Measurements from ENCODE around the gene SEC16A.

SEC16A gene

DNA sequence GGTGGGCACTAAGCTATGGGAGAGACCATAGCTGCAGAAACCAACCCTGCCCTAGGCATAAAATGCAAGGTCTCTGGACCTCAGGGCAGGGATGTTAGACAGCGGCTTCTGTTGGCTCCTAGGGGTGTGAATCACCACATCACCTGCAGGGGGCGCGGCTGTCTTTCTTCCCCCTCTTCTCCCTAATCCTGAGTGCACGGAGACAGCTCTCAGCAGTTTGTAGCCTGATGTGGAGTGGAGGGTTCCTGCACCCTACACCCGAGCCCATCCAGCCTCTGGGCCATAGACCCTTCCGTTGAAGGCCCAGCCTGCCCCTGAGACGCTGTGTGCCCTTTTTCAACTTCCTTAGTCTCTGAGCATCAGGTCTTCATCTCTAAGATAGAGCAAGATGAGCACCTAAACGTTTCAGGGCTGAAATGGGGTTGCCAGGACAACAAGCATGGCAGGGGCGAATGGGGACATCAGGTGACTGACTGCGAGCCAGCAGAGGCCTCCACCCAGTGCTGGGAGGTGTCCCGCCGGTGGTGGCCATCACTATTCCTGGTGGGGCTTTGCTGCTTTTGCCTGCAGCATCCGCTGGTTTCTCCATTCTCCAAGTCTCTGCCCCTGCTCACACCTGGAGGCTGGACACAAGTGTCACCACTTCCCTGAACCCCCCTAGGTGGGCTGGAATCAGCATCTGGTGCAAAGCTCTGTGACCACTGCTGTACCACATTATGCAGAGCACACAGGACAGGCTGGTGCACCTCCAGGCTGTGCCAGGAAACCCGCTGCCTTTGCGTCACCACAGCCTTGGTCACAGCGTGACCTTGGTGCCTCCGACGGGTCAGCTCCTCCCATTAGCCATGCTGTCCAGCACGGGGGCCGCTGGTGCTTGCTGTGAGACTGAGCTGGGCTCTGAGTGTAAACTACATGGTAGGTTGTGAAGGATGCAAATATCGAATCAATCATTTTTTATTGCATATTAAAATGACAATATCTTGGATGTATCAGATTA, 2.5 kb upstream of the SEC16A start:
- peak; percentile 91 for TF ChIP-seq CTCF (IDR thresholded peaks at IDR 0.05; ENCODE audit: low read depth, low read length)
- in situ Hi-C loops (cut with HindIII; ENCODE audit: low sequenced_read_pairs): loop anchor here (10.0 kb wide), 1 partner anchor 59 kb away; the partner anchor contains the start of gene NOTCH1
- no peak overlapping the region for H3K4me3 ChIP-seq (ENCODE audit: low read depth, low read length)
- DNase-seq (ENCODE audit: low read depth, low spot score): peak; percentile 69

DNA sequence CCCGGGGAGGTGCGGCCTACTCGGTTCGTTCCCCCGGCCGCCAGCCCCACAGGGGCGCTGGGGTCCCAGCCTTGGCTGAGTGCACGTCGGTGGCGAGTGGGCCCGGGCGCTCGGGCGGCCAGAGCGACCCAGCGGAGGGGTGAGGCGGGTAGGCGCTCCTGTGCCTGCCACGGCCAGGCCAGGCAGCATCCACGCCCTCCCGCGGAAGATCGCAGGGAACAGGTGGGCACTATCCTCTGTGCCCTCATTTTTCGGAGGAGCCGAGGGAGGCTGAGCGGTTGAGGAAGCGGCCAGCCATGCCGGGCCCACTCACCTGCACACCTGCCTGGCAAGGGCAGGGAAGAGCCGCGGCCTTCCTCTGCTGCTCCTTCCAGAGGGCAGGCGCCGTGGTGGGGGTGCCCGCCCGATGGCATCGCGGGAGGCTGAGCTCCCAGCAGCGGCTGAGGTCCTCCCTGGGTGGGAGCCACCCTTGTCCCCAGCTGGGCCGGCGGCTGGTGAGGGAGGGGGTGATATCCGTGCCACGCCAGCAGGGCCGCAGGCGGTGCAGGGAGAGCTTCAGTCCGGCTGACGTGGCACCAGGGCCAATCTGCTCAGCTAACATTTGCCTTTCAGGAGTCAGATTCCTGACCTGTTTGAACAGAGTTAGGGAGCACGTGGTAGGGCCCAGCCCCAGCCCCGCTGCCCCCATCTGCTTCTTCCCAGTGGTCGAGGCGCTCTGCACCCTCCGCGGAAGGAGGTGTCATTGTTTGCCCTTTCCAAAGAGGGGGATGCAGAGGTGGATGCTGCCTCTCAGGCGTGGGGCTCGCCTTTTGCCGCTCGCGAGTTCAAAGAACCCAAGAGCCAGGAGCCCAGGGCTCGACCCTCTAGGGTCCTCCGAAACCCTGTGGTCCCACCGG, 1.6 kb upstream of the SEC16A start:
- no peak for TF ChIP-seq CTCF (IDR thresholded peaks at IDR 0.05; ENCODE audit: low read depth, low read length)
- in situ Hi-C loops (cut with HindIII; ENCODE audit: low sequenced_read_pairs): loop anchor here (10.0 kb wide), 1 partner anchor 60 kb away; the partner anchor contains the start of gene NOTCH1
- DNase-seq (ENCODE audit: low read depth, low spot score): no peak
- peak overlapping the region; percentile 60 for H3K4me3 ChIP-seq (ENCODE audit: low read depth, low read length)

DNA sequence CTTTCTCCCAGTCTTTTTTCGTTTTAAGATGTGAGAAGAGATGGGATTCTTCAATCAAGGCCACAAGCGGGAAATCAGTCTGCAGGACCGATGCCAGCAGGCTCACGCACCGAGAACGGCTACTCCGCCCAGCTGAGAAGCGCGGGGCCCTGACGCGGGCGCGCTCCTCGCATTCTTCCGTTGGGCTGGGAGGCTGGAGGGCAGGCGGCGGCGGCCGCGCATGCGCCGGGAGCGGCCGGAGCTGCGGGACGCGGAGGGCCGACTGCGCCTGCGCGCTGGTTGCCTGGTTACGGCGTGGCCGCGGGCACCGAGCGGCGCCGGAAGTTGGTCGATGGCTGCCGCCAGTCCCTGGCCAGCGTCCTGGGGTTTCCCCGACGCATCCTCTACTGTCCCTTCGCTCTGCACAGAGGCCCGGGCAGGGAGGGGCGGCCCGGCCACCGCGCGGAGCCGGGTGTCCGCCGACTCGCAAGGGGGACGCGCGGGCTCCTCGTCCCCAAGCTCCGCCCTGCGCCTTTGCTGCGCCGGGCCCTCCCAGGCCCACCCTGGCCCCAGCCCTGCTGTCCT, 831 bp upstream of the SEC16A start:
- H3K4me3 ChIP-seq (ENCODE audit: low read depth, low read length): peak overlapping the region; percentile 60
- DNase-seq (ENCODE audit: low read depth, low spot score): peak; percentile 84
- in situ Hi-C loops (cut with HindIII; ENCODE audit: low sequenced_read_pairs): loop anchor here (10.0 kb wide), 1 partner anchor 61 kb away; the partner anchor contains the start of gene NOTCH1
- no peak for TF ChIP-seq CTCF (IDR thresholded peaks at IDR 0.05; ENCODE audit: low read depth, low read length)

GRCh38 chr9:136482046-136482792, 621 bp downstream of the SEC16A start:
- peak; percentile 38 for DNase-seq (ENCODE audit: low read depth, low spot score)
- in situ Hi-C loops (cut with HindIII; ENCODE audit: low sequenced_read_pairs): loop anchor here (10.0 kb wide), 1 partner anchor 63 kb away; the partner anchor contains the start of gene NOTCH1
- H3K4me3 ChIP-seq (ENCODE audit: low read depth, low read length): peak overlapping the region; percentile 93
- TF ChIP-seq CTCF (IDR thresholded peaks at IDR 0.05; ENCODE audit: low read depth, low read length): no peak

GRCh38 chr9:136481558-136481957, 1.3 kb downstream of the SEC16A start:
- DNase-seq (ENCODE audit: low read depth, low spot score): no peak
- no peak for TF ChIP-seq CTCF (IDR thresholded peaks at IDR 0.05; ENCODE audit: low read depth, low read length)
- H3K4me3 ChIP-seq (ENCODE audit: low read depth, low read length): peak overlapping the region; percentile 93
- in situ Hi-C loops (cut with HindIII; ENCODE audit: low sequenced_read_pairs): loop anchor here (10.0 kb wide), 1 partner anchor 63 kb away; the partner anchor contains the start of gene NOTCH1
